GM23248 (cell line): ENCODE measurements around the gene GALNT10. TPM values are rescaled to one million over a fixed set of nuclear protein-coding genes. Genes with fewer than 3 reads are reported as not detected.

ENCODE experiments used
- DNase-seq: peaks from one replicate; pipeline ENCODE4 v3.0.0-alpha.2; 2015
- H2AFZ ChIP-seq: fragments of 200-600 bp; sonication (generic); 2 replicates; pipeline ENCODE4 v1.6.1; 2016; ENCODE audit warnings: antibody characterized with exemption
- H3F3A ChIP-seq: fragments of 200-600 bp; sonication (generic); 2 replicates; pipeline ENCODE4 v1.6.1; 2016; ENCODE audit warnings: mild to moderate bottlenecking, antibody characterized with exemption, mixed run types; ENCODE audit not compliant: insufficient read depth
- H3K27ac ChIP-seq: fragments of 200-600 bp; sonication (generic); 2 replicates; pipeline ENCODE4 v1.5.1; 2016; ENCODE audit warnings: mild to moderate bottlenecking
- H3K27me3 ChIP-seq: fragments of 200-600 bp; sonication (generic); replicated peaks from 2 replicates; pipeline ENCODE4 v1.6.1; 2016; ENCODE audit warnings: mild to moderate bottlenecking; ENCODE audit not compliant: insufficient read depth
- H3K36me3 ChIP-seq: fragments of 200-600 bp; sonication (generic); 2 replicates; pipeline ENCODE4 v1.6.1; 2016; ENCODE audit warnings: low read depth, mild to moderate bottlenecking
- H3K4me1 ChIP-seq: fragments of 200-600 bp; sonication (generic); 2 replicates; pipeline ENCODE4 v1.6.1; 2016; ENCODE audit warnings: mild to moderate bottlenecking; ENCODE audit not compliant: insufficient read depth
- H3K4me2 ChIP-seq: fragments of 200-600 bp; sonication (generic); one replicate; pipeline ENCODE4 v1.6.1; 2016; ENCODE audit warnings: mild to moderate bottlenecking; ENCODE audit not compliant: unreplicated experiment
- H3K4me3 ChIP-seq: fragments of 200-600 bp; sonication (generic); 2 replicates; pipeline ENCODE4 v1.5.1; 2016; ENCODE audit warnings: mild to moderate bottlenecking
- H3K79me2 ChIP-seq: fragments of 200-600 bp; sonication (generic); 2 replicates; pipeline ENCODE4 v1.6.1; 2016; ENCODE audit warnings: mild to moderate bottlenecking; ENCODE audit not compliant: insufficient read depth
- H3K9ac ChIP-seq: fragments of 200-600 bp; sonication (generic); 2 replicates; pipeline ENCODE4 v1.6.1; 2016; ENCODE audit warnings: mild to moderate bottlenecking
- H3K9me2 ChIP-seq: fragments of 200-600 bp; sonication (generic); 2 replicates; pipeline ENCODE4 v1.6.1; 2016; ENCODE audit warnings: mixed run types, mild to moderate bottlenecking, moderate library complexity; ENCODE audit not compliant: insufficient read depth
- H3K9me3 ChIP-seq: fragments of 200-600 bp; sonication (generic); one replicate; pipeline ENCODE4 v1.6.1; 2017; ENCODE audit warnings: low read depth
- H4K20me1 ChIP-seq: fragments of 200-600 bp; sonication (generic); 2 replicates; pipeline ENCODE4 v1.6.0; 2016; ENCODE audit not compliant: insufficient read depth
- EZH2 ChIP-seq: fragments of 200-600 bp; sonication (generic); IDR thresholded peaks from 2 replicates; pipeline ENCODE4 v1.6.1; 2018; ENCODE audit warnings: antibody characterized with exemption, mild to moderate bottlenecking; ENCODE audit not compliant: insufficient read depth, poor library complexity, severe bottlenecking
- EZH2phosphoT487 ChIP-seq: fragments of 200-600 bp; sonication (generic); IDR thresholded peaks from 2 replicates; pipeline ENCODE4 v1.6.1; 2018; ENCODE audit warnings: antibody characterized with exemption, moderate library complexity, mild to moderate bottlenecking, low read depth; ENCODE audit not compliant: insufficient read depth
- WGBS, 2 experiments: methylation state at CpG; one replicate each; pipeline ENCODE4 v1.1.6; 2015 to 2017; ENCODE audit warnings: low lambda C conversion rate in 2 of 2, low coverage in 1 of 2; ENCODE audit errors: missing lambda C conversion rate in 2 of 2; 5-methylcytosine and 5-hydroxymethylcytosine counted together
- in situ Hi-C: fragments of 300-500 bp; cut with MboI; formaldehyde crosslinking; loops from 2 replicates; pipeline ENCODE4 v1.15.0; 2020
- polyA plus RNA-seq: library from polyadenylated mRNA; unstranded; fragments of >200 nt; fragmentation: Nextera tagmentation; extraction: Ambion mirVana; gene quantifications from 2 replicates; pipeline ENCODE4 v1.2.1, GENCODE V29; 2016
- total RNA-seq: library from RNA; depleted of rRNA; stranded (reverse); fragments of >200 nt; shearing (Covaris generic); gene quantifications from 2 replicates; pipeline ENCODE4 v1.2.3, GENCODE V29; 2014

Gene GALNT10
- total and polyA plus RNA-seq, 2 experiments from 2014 or later, result 23.3 to 67.9 TPM

DNA sequence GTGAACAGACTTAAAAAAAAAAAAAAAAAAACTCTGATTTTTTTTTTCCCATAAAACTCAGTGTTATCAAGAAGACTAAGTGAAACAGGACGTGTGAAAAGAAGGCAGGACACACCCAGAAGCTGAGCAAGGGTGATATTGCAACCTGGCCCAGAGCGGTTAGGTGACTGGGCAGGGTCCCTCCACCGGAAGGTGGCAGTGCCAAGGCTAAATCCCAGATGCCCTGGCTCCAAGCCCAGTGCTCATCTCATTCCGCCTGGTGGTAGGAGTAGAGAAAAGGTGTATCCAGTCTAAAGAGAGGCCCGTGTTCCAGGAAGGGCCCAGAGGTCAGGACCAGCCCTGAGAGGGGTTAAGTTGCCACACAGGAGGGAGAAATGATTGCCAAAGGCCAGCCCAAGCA, 203.8 kb downstream of the GALNT10 start:
- H3K36me3 ChIP-seq, result peaks cover 17% of the 10 kb centered on the region
- H4K20me1 ChIP-seq, result no peaks in the 10 kb centered on the region
- no peaks in the 10 kb centered on the region for H3K27me3 ChIP-seq
- DNase-seq, result no peak
- no peaks in the 10 kb centered on the region for H3K9me2 ChIP-seq
- H3K9me3 ChIP-seq, result no peaks in the 10 kb centered on the region
- H3K79me2 ChIP-seq, result no peaks in the 10 kb centered on the region
- WGBS, 2 experiments, result 82 to 90% methylated on average over 5 of the region's 5 CpGs
- H3K4me1 ChIP-seq, result no peaks in the 10 kb centered on the region
- in situ Hi-C loops, result no loop called here
- TF ChIP-seq EZH2phosphoT487, result no peak
- TF ChIP-seq EZH2, result no peak
- H3K27ac ChIP-seq, result no peak overlapping the region
- no peak overlapping the region for H3K9ac ChIP-seq
- no peaks in the 10 kb centered on the region for H3F3A ChIP-seq
- no peak overlapping the region for H2AFZ ChIP-seq
- H3K4me2 ChIP-seq, result no peak overlapping the region
- no peak overlapping the region for H3K4me3 ChIP-seq

DNA sequence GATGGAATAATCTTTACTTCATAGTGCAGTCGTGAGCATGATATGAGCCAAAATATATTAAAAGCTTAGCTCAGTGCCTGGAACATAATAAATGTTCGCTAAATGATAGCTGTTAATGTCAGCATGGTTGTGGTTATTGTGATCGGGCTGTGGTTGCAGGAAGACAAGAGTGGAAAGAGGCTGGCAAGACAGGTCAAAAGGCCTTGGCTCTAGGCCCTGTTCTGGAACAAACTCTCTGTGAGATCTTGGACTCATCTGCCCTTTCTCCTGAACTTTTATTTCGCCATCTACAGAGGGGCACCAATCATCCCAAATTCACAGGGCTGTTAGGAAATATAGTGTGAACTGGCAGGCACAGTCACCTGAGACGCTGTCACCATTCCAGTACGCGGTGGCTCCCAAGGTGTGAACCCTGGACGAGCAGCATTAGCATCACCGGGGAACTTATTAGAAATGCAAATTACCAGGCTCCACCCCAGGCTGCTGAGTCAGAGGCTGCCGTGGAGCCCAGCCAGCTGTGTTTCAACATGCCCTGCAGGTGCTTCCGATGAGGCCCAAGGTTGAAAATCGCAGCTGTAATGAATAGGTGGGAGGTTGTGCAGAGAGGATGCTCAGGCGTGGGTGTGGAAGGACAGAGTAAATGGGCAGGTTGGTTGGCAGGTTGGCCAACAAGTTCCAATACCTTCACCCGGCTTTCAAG, 205.0 kb downstream of the GALNT10 start:
- Histone ChIP-seq H3K4me3 (no peak overlapping the region), H3K27me3 (no peaks in the 10 kb centered on the region), H3K27ac (no peak overlapping the region), H3K9me2 (no peaks in the 10 kb centered on the region), H3K9ac (no peak overlapping the region), H3K79me2 (no peaks in the 10 kb centered on the region), H4K20me1 (no peaks in the 10 kb centered on the region), H3K4me2 (no peak overlapping the region), H3K4me1 (no peaks in the 10 kb centered on the region), H2AFZ (no peak overlapping the region), H3K36me3 (peaks cover 17% of the 10 kb centered on the region), H3K9me3 (no peaks in the 10 kb centered on the region), H3F3A (no peaks in the 10 kb centered on the region)
- TF ChIP-seq EZH2, result no peak
- TF ChIP-seq EZH2phosphoT487, result no peak
- no peak for DNase-seq
- WGBS, 2 experiments, result 90 to 93% methylated on average over 14 of the region's 14 CpGs
- in situ Hi-C loops, result no loop called here

DNA sequence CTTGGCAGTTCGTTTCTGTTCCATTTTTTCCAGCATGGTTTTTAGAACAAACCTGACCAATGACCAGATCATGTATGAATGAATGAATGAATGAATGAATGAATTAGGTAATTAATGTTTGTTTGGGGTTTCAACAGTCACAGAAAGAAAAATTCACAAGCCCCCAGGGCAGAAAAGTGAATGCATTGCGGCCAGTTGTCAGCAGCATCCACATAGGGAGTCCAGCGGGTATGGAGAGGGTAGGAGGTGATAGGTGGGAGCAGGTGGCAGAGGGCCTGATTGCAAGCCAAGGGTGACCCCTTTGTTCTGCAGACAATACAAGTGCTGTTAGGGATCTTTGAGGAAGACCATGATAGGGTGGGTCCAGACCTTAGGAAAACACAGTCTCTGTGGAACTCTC, 205.6 kb downstream of the GALNT10 start:
- no peak overlapping the region for H3K27ac ChIP-seq
- no peak overlapping the region for H3K9ac ChIP-seq
- no peaks in the 10 kb centered on the region for H3K79me2 ChIP-seq
- H3F3A ChIP-seq, result no peaks in the 10 kb centered on the region
- H3K4me2 ChIP-seq, result no peak overlapping the region
- no peaks in the 10 kb centered on the region for H3K9me2 ChIP-seq
- H3K27me3 ChIP-seq, result no peaks in the 10 kb centered on the region
- TF ChIP-seq EZH2 (no peak), EZH2phosphoT487 (no peak)
- WGBS, 2 experiments, result 96 to 97% methylated on average over 3 of the region's 3 CpGs
- no peaks in the 10 kb centered on the region for H3K9me3 ChIP-seq
- H3K36me3 ChIP-seq, result peaks cover 11% of the 10 kb centered on the region; the same call in 1 of the 2 replicates
- no peaks in the 10 kb centered on the region for H4K20me1 ChIP-seq
- in situ Hi-C loops, result no loop called here
- no peaks in the 10 kb centered on the region for H3K4me1 ChIP-seq
- H2AFZ ChIP-seq, result no peak overlapping the region
- no peak for DNase-seq
- H3K4me3 ChIP-seq, result no peak overlapping the region

DNA sequence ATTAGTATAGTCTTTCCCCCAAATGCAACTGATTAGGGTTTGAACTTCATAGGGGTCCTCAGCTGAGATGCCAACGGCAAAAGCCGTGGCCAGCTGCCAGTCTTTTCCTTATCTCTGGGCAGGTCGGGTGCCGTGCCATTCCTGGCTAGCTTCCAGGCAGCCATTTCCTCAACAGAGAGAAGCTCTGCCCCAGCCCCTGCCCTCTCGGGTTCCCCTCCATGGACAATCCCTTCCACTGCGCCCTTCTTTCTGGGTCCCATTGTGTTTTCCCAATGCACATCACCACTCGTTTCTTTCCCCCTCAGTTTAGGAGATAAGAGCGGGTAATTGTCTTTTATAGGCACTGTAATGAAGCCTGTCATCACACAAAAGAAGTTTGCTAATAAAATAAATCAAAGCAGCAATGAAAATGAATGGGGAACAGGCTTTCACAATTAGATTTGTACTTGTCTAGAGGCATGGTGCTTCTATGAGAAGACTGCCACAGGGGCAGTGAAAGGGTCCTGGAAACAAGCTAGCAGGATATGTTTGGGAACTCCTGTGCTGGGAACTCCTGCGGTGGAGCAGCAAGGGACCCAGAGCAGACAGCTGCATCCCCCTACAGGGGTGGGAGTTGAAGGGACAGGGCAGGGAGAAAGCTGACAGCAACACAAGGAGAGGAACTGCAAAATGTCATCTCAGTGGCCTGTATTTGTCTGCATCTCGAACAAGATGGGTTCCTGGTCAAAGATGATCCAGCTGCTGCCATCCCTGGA, 207.3 kb downstream of the GALNT10 start:
- Histone ChIP-seq H3K27ac (no peak overlapping the region), H3K79me2 (no peaks in the 10 kb centered on the region), H4K20me1 (no peaks in the 10 kb centered on the region), H3K9ac (no peak overlapping the region), H3K9me2 (no peaks in the 10 kb centered on the region), H3K4me3 (no peak overlapping the region), H3K4me1 (no peaks in the 10 kb centered on the region), H3K27me3 (no peaks in the 10 kb centered on the region), H3K4me2 (no peak overlapping the region), H2AFZ (no peak overlapping the region), H3K9me3 (no peaks in the 10 kb centered on the region), H3F3A (no peaks in the 10 kb centered on the region), H3K36me3 (0 out of 2 replicates have a peak, but pooled peaks cover under 1% of the 10 kb centered on the region)
- 66 to 69% methylated on average over 10 of the region's 10 CpGs for WGBS, 2 experiments
- in situ Hi-C loops, result no loop called here
- TF ChIP-seq EZH2phosphoT487 (no peak), EZH2 (no peak)
- DNase-seq, result no peak
